HG02840 (cell line): Measurements from ENCODE around the gene KCNG4.

Source experiments
- ATAC-seq: cut with Tn5 transposase; IDR thresholded peaks from one replicate; pipeline ENCODE4 v1.9.1; 2021; ENCODE audit warnings: mild to moderate bottlenecking, moderate library complexity, moderate number of reproducible peaks; ENCODE audit not compliant: unreplicated experiment, low FRiP score

Gene KCNG4, protein sequence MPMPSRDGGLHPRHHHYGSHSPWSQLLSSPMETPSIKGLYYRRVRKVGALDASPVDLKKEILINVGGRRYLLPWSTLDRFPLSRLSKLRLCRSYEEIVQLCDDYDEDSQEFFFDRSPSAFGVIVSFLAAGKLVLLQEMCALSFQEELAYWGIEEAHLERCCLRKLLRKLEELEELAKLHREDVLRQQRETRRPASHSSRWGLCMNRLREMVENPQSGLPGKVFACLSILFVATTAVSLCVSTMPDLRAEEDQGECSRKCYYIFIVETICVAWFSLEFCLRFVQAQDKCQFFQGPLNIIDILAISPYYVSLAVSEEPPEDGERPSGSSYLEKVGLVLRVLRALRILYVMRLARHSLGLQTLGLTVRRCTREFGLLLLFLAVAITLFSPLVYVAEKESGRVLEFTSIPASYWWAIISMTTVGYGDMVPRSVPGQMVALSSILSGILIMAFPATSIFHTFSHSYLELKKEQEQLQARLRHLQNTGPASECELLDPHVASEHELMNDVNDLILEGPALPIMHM

DNA sequence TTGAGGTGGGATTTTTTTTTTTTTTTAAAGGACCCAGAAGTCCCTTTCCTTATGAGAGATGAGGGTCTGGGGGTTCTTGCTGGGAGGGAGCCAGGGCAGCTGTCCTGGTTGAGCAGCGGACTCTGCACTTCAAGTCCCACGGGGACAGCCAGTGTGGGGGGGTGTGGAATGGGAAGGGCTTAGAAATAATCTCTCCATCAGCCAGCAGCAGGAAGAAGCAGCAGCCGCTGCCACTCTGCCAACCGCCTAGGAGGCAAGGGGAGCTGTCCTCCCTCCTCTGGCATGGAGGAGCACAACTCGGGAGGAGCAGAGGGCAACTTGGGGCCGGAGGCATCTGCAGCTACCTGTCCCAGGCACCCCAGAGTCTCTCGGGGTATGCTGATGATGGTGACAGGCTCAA is at the start of gene KCNG4:
KCNG4 (minus strand) TSS at position 104 of the 400 bp plus-strand sequence. CDS start 2,527 bp downstream, outside the sequence.
- no peak for ATAC-seq

DNA sequence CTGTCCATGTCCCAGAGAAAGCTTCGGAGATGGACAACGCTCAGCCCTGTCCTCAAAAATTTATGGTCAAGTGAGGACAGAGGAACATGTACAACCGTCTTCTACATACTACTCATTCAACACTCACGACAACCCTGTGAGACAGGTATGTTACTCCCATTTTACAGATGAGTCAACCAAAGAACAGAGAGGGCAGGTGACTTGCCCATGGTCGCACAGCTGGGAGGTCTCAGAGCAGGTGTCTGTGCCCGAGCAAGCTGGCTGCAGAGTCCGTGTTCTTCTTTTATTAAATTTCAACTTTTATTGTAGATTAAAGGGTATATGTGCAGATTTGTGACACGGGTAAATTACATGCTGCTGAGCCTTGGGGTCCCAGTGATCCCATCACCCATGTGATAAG is 49.1 kb upstream of the KCNG4 start:
- ATAC-seq, result no peak

DNA sequence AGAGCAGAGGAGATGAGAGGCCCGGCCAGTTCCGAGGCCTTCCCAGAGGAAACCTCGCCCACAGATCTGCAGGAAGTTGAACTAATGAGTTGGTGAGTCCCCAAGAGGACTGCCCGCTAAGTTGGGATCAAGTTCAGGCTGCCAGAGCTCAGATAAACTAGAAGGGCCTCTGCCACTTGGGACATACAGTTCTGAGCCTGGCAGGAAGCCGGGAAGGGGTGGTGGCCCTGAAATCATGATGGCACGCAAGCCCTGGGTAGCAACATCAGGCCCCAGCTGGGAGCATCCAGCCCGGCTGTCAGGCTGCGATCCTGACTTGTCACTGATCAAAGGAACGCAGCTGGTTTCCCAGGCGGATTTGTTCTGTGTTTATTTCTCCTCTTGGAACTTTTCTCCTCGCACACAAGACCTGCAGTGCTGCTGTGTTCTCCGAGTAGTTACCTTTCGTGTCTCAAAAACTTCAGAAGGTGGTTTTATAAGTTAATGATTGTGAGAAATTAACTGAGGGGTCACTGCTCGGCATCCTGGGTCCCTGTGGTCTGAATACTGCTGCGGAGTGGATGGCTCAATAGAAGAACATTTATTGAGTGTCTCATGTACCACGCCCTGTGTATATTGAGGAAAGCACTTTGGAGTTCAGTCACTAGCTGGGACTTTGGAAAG is 46.9 kb upstream of the KCNG4 start:
- no peak for ATAC-seq

DNA sequence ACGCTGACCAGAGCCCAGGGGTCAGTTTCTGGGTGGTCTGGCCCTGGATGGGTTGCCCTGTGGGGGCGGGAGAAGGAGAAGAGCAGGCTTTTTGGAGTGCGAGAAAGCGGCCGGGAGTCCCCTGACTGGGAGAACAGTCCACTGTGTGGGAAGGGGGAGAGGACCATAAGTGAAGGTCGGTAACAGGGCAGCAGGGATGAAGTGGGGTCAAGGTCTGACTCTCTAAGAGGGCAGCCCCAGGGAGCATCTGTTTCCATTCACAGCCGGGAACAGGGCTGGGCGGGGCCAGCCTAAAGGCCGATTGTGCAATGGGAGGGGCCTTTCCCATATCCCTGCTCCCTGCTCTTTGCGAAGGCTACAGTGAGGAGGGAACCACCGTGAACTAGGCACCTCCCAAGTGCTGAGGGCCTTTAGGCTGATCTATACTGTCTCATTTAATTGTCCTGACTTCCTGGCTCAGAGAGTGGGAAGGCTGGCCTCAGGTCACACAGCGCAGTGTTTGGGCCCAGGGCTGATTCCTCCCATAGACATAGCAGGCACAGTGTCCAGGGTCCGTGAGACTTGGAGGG is 44.4 kb upstream of the KCNG4 start:
- ATAC-seq, result no peak

DNA sequence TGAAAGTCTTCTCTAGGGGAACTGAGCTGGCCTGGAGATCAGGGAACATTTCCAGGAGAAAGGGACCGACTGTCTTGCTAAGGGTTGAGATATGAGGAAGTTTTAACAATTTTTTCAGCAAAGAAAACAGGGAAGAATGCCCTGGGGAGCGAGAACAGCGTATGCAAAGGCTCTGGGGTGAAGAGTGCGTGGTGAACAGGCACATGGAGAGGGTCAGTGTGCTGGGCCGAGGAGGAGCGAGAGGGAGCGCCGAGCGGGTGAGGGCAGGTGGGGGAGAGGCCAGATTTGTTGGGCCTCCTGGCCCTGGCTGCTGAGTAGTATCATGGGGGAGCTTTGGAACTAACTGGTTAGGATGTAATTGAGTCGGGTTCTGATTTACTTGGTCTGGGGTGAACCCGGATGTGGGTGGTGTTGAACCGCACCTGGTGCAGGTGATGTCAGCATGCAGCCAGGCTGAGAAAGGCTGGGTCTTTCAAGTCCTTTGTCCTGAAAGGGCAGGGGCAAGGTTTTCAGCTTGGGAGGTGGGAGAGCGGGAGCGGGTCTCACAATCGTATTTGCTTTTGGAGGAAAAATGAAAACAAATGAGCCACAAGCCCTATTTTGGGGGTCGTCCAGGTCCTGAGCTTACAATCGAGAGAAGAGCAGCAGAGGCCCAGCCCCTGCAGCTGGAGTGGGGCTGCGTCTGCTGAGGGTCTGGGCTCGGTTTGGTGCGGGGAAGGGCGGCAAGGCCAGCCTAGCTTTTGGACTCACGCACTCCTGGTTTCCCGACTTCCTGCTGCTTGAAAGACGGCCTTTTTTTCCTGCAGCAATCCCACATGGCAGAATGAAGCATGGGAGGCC is 43.7 kb upstream of the KCNG4 start:
- no peak for ATAC-seq

DNA sequence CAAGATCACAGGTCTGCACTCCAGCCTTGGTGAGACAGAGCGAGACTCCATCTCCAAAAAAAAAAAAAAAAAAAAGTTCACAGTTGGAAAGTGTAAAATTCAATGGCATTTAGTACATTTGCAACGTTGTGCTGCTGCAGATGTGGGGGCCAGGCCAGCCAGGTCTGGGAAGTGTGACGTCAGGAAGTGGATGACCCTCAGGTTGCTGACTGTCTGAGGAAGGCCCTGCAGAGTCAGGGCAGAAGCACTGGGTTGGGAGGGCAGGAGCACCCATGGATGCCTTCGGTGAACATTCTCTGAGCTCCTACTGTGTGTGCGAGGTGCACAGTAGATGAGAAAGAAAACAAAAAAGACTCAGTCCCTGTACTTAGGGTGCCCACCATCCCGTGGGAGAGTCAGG is 42.7 kb upstream of the KCNG4 start:
- no peak for ATAC-seq

DNA sequence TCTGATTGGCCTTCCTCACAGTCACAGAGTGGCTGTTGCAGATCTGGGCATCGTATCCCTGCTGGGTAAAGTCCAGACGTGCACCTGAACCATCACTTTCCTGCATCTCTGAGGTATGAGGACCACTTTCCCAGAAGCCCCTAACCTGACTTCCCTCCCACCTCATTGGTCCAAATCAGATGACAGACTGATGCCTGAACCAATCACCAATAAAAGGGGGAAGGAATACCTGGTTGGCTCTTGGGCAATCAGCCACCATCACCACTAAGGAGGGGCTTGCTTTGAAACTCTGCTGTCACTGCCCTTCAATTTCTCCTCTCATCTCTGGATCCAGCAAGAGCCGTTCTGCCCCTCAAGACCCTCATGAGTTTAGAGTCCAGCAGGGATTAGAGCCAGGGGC is 41.3 kb upstream of the KCNG4 start:
- no peak for ATAC-seq

DNA sequence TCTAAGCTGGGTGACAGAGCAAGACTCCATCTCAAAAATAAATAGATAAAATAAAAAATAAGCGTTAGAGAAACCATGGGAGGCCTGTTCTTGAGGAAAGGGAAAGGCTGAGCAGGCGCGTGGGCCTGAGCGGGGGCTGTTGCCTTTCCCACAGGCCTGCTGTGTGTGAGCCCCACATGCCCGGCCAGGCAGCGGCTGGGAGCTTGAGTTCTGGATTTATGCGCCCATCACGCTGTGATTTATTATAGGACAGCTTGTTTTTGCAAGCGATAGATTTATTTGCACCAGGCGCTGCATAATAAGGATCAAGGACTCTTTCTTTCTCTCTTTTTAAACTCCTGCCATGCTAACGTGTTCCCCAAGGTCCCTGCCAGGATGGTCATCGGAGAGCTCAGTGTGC is 40.1 kb upstream of the KCNG4 start:
- no peak for ATAC-seq

DNA sequence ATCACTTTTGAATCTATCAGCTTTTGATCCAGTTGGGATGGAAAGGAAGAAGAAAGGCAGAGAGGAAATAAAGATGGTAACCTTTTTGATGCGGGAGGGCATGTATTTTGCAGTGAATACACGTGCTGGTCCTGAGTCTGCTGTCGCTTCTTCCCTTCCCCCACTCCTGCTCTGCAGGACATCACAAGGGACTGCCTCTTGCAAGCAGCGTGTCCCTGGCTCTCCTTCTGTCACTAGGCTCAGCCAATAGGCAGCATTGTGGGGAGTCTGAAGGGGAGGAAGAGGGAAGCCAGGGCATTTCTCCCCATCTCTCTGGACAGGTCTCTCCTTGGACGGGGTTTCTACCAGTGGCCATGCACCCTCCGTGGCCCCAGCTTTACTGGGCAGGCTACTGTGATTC is 39.2 kb upstream of the KCNG4 start:
- ATAC-seq, result no peak

DNA sequence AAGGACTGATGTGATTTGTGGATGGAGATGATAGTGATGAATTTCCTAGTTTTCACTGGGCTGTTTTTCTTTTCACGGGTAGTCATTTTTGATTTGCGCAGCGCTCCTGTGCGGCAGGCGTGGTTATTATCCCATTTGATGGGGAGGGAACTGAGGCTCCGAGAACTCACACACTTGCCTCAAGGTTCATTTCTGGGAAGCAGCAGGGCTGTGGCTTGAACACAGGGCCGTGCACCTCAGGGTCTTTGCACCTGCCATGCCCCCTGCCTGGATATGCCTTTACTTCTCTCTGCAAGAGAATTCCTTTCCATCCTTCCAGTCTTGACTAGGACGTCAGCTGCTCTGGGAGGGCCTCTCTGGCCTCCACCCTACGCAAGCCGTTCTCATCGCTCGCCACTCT is 38.5 kb upstream of the KCNG4 start:
- ATAC-seq, result no peak

DNA sequence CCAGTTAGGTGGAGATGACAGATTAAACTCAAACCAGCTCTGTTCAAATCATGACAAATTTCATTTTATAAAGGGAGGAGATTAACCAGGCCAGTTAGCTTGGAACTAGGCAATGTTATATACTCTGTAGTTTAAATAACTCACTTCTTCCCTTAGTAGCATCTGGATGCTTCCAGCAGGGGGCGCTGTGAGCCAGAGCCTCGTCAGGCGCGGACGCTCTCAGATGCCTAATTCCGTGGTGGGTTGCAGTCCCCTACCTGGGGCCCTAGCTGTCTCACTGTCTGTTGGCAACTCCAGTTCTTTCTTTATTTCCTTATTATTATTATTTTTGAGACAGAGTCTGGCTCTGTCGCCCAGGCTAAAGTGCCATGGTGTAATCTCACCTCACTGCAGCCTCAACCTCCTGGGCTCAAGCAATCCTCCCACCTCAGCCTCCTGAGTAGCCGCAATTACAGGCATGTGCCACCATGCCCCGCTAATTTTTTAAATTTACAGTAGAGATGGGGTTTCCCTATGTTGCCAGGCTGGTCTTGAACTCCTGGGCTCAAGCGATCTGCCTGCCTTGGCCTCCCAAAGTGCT is 37.5 kb upstream of the KCNG4 start:
- ATAC-seq, result no peak

DNA sequence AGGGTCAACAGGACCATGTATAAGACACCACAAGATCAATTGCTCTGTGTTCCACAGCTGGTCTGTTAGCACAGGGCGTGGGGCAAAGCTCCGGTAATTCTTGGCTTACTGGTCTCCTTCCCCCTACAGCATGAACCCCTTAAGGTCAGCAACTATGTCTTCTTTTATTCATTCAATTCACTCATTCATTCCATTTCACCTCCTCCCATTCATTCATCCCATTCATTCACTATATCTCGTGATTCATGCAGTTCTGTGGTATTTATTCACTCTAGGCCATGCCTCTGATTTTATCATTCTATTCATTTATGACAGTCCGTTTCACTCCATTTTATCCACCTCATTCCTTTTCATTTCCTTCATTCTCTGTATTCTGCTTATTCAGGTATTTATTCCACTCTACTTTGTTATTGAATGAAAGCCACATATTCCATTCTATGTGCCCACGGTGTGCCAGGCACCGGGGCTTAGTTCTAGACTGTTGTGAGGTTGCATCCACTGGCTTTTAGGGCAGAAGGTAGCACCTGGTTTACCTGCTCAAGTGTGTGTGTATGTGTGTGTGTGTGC is 35.9 kb upstream of the KCNG4 start:
- no peak for ATAC-seq

DNA sequence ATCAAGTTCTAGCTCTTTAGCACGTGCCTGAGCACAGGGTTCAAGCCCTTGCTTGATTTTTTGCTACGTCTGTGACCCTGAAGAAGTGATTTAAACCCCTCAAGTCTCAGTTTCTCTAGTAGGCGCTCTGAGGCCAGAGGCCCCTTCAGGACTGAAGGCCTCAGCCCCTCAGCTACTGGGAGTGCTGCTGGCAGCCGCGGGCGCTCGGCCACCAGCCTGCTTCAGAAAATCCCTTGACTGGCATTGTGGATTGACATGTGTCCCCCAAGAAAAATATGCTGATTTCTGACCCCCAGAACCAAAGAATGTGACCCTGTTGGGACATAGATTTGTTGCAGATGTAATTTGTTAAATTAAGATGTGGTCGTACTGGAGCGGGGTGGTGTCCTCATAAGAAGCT is 34.7 kb upstream of the KCNG4 start:
- ATAC-seq, result no peak

DNA sequence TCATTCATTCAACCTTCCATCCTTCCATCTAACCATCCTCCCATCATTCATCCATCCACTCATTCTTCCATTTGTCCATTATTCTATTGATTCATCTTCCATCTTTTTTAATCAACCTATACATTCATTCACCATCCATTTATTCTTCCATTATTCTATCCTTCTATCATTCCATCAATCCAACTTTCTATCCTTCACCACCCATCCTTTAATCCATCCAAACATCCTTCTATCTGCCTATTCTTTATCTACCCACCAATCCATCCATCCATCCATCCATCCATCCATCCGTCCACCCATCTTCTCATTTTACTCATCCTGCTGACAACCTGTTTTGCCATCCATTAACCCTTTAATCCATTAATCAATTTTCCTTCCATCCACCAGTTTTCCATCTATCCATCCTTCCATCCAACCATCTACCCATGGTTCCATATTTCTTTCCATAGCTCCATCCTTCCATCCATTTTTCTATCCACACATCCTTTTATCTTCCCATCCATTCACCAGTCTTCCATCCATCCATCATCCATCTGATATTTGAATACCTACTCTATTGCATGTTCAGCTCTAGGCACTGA is 33.0 kb upstream of the KCNG4 start:
- no peak for ATAC-seq

DNA sequence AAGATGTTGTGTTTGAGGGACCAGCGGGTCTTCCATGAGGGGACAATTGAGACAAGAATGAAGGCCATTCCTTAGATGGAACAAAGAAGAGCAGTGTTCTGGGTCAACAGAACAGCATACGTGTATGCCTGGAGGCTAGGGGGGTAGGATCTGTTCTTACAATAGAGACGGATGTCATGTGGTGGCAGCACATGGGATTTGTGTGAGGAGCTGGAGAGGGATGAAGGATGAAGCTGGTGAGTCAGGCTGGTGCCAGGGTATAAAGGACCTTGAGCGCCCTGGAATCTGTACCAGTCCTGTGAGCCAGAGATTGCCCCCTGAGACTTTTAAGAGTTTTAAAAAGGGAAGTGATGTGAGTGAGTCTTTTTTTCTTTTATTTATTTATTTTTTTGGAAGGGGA is 32.1 kb upstream of the KCNG4 start:
- no peak for ATAC-seq

DNA sequence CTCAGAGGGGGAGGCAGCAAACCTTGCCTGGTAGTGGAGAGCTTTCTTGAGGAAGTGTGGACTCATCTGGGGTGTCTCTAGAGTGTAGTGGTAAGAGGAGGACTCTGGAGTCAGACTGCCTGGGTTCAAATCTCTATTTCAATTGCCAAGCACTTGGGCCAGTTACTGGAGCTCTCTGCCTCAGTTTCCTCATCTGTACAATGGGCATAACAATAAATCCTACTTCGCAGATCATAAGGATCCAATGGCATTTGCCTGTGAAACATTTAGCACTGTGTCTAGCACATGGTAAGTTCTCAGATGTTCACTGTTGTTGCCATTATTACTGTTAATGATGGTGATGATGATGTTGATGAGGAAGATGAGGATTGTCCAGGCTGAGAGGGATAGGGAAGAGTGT is 31.2 kb upstream of the KCNG4 start:
- no peak for ATAC-seq

DNA sequence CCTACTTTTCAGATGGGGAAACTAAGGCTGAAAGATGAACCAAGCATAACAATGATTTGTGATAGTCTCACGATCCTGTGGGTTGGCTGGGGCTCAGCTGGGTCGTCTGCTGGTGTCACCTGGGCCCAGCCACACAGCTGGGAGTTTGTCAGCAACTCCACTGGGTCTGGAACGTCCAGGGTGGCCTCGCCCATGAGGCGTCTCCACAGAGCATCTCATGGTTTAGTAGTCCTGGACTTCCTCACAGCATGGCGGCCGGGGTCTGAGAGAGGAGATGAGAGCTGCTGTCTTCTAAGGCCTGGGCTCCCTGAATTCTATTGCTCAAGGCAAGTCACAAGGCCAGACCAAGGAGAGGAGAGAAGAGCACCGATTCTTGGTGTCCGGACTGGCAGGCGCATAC is 30.7 kb upstream of the KCNG4 start:
- no peak for ATAC-seq

DNA sequence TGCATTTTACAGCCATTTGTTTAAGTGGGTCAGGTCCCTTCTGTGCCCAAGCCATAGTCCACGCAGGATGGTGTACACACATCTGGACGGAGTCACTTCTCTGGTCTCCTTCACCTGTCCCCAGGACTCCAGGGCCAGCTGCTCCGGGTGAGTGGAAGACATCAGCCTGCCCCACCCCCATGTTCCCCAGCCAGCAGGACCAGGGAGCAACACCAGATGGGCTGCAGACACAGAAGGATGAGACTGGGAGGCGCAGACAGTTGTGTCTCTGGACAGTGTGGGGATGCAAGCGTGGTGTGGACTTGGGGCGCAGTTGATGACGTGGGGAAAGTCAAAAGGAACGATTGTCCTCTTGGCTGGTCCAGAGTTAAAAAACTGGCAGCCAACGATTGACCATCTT is 30.3 kb upstream of the KCNG4 start:
- no peak for ATAC-seq

DNA sequence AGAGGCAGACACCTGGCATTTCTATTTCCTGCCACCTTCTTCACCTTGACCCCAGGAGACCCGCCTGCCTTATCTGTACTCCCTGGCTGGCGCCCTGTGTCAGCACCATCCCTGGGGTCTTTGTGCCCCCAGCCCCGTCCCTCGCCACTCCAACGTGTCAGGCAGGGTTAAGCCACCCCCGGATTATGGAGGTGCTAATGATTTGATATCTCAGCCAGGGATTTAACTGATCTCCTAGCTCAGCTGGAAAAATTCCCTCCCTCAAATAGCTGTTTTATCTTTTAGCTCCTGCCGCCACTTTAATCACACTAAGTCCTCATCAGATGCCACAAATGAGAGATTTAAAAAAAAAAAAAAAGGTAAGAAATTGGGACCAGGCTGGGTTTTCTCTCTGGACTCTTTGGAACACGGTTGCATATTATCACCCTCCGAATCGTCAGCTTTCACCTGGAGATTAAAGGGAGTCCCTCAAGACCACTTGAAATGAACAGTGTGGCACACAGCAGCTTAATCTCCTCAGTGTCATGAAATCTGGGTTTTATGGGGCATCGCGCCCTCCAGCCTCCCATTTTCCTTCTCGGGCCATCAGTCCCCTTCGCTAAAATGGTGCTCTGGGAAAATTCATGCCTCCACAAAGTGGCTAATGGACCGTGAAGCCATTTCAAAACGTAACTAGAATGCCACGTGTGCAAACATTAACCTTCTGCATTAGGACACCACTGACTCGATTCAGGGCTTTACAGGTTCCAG is 28.7 kb upstream of the KCNG4 start:
- ATAC-seq, result no peak
